ENCODE results near the gene SLC29A1.
"Not testable (repeated sequence)": the region's sequence is repeated elsewhere in the genome, so short reads cannot be mapped to it uniquely, and the experiment has no call there.

The SLC29A1 gene

DNA sequence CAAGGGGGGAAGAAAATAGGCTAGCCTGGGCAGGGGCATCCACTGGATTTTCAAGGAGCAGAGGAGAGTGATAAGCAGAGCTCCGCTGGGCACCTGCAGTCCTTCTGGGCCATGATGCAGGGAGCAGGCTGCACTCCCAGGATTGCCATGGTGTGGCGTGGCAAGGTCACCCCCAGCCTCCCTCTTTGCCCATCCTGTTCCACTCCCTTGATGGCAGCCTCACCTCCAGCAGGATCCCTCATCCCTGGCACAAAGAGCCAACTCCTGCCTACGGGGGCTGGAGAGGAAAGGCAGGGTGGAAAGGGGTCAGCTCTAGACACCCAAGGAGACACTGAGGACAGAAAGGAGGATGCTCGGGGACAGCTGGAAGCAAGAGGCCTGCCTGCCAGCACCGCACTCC lies 29.1 kb upstream of the SLC29A1 start:
- DNase-seq (ENCODE audit: low spot score) = no peak

DNA sequence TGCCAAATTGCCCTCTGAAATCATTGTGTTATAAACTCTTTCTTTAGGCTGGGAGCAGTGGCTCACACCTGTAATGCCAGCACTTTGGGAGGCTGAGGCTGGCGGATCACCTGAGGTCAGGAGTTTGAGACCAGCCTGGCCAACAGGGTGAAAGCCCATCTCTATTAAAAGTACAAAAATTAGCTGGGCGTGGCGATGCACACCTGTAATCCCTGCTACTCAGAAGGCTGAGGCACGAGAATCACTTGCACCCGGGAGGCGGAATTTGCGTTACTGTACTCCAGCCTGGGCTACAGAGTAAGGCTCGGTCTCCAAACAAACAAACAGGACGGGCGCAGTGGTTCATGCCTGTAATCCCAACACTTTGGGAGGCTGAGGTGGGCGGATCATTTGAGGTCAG lies 27.0 kb upstream of the SLC29A1 start:
- DNase-seq (ENCODE audit: low spot score) = not testable (repeated sequence)

DNA sequence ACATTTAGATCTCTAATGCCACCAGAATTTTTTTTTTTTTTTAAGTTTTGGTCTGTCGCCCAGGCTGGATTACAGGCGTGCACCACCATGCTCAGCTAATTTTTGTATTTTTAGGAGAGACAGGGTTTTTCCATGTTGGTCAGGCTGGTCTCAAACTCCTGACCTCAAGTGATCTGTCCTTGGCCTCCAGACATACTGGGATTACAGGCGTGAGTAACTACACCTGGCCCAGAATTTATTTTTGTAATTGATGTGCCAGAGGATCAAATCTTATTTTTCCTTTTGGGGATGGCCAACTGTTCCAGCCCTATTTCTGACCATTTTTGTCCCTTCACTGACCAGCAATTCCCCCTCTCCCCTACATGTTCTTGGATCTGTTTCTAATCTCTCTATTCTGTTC lies 24.7 kb upstream of the SLC29A1 start:
- DNase-seq (ENCODE audit: low spot score) = no peak

DNA sequence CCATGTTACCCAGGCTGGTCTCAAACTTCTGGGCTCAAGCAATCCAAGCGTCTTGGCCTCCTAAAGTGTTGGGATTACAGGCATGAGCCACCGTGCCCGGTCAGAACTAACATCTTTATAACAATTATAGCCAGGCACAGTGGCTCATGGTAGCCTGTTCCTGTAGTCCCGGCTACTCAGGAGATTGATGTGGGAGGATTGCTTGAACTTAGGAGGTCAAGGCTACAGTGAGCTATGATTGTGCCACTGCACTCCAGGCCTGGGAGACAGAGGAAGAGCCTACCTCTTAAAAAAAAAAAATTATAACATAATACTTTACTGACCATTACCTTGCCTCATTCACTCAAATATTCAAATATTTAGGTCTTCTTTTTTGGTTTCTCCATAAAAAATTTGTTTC lies 23.5 kb upstream of the SLC29A1 start:
- DNase-seq (ENCODE audit: low spot score) = no peak

- no peak for DNase-seq (ENCODE audit: low spot score)
These were observed 22.2 kb upstream of the SLC29A1 start for GRCh38 chr6:44201200-44201599.

GRCh38 chr6:44201638-44202303 lies 21.6 kb upstream of the SLC29A1 start:
- no peak for DNase-seq (ENCODE audit: low spot score)

DNA sequence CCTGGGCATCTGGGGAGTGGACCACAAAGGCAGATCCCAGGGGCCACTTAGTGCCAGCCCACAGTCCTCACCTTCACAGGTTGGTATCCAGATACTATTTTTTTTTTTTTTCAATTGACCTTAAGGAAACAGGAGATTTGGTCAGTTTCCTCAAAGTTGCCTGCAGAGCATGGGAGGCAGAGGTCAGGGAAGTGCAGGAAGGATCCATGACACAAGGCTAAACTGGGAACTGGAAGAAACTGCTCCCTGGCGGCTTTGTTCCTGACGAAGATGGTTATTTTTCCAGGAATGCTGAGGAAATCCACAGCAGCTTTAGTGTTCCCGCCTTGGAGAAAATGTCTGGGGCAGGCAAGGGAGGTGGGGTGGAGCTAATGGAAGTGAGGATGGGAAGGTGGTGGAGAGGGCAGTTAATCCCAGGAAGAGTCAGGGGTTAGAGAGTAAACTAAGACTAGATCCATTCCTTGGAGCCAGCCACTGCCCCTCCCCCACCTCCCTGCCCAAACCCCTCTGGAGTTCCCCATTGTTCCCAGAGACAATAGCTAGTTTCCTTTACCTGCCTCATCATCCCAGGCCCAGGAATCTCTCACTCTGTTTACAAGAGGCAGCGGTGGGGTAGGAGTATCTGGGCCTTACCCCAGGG lies 20.9 kb upstream of the SLC29A1 start:
- no peak for DNase-seq (ENCODE audit: low spot score)

DNA sequence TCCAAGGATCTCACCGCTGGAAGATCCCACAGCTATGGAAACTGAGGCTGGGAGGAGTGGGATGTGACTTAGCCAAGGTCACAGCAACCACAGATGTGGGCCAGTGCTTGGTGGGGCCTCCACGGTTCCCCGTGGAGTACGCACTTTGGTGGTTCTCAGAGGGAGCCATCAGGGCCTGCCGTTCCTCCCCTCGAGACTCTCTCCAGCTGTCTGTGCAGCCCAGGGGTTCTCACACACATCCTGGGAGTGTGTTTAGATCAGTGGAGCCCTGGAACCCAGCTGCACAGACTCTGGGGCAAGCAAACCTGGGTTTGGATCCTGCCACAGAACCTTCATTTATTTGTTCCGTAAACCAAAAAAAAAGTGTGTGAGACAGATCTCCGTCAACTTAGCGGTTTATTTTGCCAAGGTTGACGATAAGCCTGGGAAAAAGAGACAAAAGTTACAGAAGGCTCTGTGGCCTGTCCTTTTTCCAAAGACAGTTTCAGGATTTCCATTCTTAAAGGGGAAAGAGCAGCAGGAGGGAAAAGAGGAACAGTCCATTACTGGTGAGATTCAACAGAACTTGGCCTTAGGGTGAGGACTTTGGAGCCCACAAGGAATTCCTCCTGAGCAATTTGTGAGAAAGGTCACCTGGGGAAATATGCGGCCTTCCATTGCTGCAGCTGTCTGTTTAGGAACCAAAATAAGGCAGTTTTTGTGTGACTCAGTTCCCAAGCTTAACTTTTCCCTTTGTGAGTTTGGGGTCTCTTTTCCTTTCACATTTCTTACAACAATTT lies 20.2 kb upstream of the SLC29A1 start:
- no peak for DNase-seq (ENCODE audit: low spot score)

- DNase-seq (ENCODE audit: low spot score) = no peak
These were observed 19.4 kb upstream of the SLC29A1 start for GRCh38 chr6:44203955-44204354.

- no peak for DNase-seq (ENCODE audit: low spot score)
These were observed 15.4 kb upstream of the SLC29A1 start for GRCh38 chr6:44207966-44208365.

DNA sequence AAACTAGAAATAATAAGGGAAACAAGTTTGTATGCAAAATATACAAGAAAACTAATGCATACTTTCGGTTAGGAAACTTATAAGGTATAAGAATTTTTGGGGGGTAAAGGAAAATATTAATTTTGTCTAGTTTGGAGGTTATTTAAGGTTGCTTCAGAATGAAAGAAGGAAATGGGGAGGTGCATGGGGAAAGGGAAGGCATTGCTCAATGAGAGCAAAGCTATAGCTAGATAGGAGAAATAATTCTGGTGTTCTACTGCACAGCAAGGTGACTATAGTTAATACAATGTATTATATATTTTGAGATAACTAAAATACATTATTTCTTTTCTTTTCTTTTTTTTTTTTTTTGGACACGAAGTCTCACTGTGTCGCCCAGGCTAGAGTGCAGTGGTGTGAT lies 12.1 kb upstream of the SLC29A1 start:
- no peak for DNase-seq (ENCODE audit: low spot score)

GRCh38 chr6:44214307-44214706 lies 9.1 kb upstream of the SLC29A1 start:
- no peak for DNase-seq (ENCODE audit: low spot score)

DNA sequence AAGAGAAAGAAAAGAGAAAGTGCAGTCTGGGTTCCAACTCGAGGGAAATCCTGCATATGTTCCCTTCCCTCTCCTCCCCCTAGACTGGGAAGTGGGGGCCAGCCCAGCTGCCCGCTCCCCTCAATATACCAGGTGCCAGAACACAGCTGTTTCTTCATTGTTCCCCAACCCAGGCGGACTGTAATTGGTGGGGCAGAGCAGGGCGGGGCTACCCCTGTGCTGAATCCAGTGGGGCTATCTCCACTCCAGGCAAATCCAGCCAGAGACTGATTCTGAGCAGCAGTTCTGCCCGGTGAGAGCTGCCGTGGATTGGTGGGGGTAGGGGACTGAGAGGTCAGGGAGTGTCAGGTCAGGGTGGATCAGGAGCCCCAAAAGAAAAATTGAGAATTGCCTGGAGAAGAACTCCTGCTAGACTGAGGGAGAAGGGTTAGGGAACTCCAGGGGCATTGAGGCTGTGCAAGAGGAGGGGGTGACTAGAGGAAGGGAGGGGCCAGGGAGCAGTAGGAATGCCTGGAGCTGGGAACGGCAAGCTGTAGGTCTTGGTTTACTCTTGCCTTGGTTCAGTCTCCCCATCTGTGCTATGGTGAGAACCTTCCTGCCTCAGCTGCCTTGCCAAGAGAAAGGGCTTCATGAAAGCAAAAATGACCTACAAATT lies 6.6 kb upstream of the SLC29A1 start, which contains the start of gene MYMX:
Gene MYMX, plus strand, starts transcription at position 250 of the 655 bp plus-strand sequence. CDS start 546 bp downstream, outside the sequence.
- DNase-seq (ENCODE audit: low spot score) = no peak

GRCh38 chr6:44217332-44218143 lies 5.9 kb upstream of the SLC29A1 start:
- no peak for DNase-seq (ENCODE audit: low spot score)

DNA sequence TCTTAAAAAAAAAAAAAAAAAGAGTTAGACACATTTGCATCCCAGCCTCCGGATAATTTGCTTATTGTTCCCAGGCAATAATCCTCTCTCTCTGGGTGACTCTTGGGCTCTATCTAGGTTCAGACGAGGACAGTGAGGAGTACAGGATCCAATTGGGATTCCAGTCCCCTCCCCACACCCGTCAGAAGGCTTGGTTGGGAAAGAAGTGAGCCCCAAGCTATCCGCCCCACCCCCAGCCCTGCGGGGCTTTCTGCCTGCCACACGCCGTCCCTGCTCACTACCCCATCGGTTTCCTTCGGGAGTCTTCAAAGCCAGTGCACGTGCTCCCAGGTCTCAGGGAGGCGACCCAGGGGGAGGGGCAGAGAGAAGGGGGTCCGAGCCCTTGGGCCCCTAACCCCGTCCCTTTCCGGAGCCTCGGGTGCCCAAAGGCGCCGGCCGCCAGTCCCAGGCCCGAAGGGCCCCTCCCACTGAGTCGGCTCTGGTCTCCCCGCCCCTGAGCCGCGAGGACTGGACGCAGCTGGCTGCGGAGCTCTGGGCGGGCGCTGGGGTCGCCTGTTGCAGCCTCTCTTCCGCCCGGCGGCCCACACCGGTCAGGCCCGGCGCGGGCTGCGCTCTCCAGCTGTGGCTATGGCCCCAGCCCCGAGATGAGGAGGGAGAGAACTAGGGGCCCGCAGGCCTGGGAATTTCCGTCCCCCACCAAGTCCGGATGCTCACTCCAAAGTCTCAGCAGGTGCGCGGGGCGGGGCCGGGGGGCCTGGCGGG lies 4.2 kb upstream of the SLC29A1 start:
- DNase-seq (ENCODE audit: low spot score) = no peak

DNA sequence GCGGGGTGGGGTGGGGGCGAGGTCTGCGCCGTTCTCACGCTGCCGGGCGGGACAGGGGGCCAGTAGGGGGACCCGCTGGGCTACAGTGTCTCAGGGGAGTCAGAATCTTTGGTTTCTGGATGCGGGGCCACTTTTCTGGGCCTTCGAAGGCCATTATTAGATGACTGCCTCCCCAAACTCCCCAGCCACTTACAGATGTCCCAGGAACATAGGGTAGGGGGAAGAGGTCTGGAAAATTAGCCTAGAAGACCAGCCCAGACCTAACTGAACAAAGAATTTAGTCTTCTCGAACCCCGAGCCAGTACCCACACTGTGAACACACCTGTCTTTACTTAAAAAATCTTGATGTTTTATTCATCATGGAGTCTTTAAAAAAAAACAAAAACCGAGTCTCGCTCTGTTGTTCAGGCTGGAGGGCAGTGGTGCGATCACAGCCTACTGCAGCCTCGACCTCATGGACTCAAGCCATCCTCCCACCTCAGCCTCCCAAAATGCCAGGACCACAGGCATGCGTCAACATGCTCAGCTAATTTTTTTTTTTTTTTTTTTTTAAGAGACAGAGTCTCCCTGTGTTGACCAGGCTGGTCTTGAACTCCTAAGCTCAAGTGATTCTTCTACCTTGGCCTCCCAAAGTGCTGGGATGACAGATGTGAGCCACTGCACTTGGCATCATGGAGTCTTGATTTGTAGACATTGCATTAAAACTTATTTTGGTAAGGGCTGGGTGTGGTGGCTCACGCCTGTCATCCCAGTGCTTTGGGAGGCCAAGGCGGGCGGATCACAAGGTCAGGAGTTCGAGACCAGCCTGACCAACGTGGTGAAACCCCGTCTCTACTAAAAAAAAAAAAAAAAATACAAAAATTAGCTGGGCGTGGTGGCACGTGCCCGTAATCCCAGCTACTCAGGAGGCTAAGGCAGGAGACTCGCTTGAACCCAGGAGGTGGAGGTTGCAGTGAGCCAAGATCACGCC lies 3.3 kb upstream of the SLC29A1 start:
- DNase-seq (ENCODE audit: low spot score) = no peak

GRCh38 chr6:44220913-44221290 lies 2.5 kb upstream of the SLC29A1 start:
- DNase-seq (ENCODE audit: low spot score) = no peak

DNA sequence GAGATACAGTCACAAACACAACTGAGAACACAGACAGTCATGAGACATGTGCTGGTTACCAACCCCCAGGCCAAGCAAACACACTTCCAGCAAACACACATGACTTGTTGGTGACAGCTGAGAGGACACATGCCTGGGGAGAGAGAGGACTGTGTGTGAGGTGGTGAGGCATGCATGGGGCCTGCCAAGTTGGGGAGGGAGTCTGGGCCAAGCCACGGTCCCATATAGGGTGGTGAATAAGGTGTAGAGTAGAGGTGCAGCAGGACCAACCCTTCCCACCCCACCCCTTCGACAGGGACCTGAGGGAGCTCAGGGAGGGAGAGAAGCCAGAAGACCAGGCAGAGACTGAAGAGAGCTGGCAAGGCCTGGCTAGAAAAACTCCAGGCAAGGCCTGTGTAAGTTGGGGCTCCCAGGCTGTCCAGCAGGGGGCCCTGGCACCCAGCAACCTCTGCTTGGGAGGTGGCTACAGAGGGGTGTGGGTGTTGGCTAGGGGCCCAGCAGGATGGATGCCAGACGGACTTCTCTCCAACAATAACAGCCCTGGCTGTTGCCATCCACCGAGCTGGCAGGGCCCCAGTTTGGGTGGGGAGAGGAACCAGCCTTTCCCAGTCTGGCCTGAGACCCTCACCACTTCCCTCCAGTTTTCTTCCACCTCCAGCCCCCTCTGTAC lies 2.0 kb upstream of the SLC29A1 start:
- peak; percentile 79 for DNase-seq (ENCODE audit: low spot score)

DNA sequence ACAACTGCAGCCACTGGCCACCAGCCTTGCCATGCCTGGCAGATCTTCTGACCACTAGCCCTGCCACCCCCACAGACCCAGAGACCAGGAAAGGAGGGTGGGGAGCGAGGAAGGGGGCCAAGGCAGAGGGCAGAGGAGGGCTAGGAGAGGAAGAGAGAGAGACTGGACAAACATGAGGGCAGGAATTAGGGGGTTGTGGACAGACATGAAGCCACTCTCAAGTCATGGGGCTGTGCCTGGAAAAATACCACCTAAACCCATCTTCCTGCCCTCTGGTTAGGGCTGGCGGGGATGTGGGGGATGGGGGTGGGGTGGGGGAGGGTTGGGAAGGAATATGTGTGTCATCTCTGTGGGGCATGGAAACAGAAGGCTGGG lies 1.4 kb upstream of the SLC29A1 start:
- no peak for DNase-seq (ENCODE audit: low spot score)
